ENCODE results near the gene DDAH2. TPM values are rescaled to one million over a fixed set of nuclear protein-coding genes. Genes with fewer than 3 reads are reported as not detected.
A peak's percentile ranks its signal among the peaks of the same experiment; 100 is the strongest.

The DDAH2 gene
- total and polyA plus RNA-seq, 7 donors = 86.7 to 340 (median 137) TPM

DNA sequence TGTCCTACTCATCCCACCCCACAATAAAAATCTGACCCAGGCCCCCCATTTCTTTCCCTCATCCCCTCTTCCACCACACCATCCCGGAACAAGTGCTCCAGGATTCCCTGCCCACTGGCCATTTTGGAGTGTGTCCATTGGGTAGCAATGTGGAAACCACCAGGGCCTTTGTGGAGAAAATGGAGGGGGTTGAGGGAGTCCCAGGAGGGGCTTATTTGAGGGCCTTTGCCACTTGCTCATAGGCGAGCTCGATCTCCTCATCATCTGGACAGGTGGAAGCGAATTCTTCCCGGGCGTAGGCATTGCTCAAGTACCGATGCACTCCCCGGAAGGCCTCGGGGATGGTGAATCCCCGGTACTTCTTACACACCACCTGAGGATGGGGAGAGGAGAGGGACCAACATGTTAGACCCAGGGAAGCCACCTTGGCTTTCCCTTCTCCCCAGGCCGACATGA lies 1.6 kb upstream of the DDAH2 start:
- Histone ChIP-seq H3K4me1 (peaks cover 0 to 47% (median 39%) of the 10 kb centered on the region in 4 donors), H3K4me3 (peak overlapping the region in 2 of 4 donors; percentile 78 to 82), H3K27ac (peak overlapping the region; percentile 96 to 99 (median 98)), H3K36me3 (peaks cover 32 to 56% (median 43%) of the 10 kb centered on the region in 4 donors), H3K27me3 (no peaks in the 10 kb centered on the region), H3K9me3 (no peaks in the 10 kb centered on the region)
- intact Hi-C loops (cut with DNase I) = no loop called here
- WGBS, 2 donors = 73 to 90% methylated on average over 11 of the region's 11 CpGs
- TF ChIP-seq CTCF (IDR thresholded peaks at IDR 0.05) (no peak), POLR2A (IDR thresholded peaks at IDR 0.05) (no peak), EP300 (IDR thresholded peaks at IDR 0.05) (no peak), POLR2AphosphoS5 (IDR thresholded peaks at IDR 0.05) (no peak)
- DNase-seq = no peak

- H3K27me3 ChIP-seq = no peaks in the 10 kb centered on the region
- TF ChIP-seq CTCF (IDR thresholded peaks at IDR 0.05) = no peak
- TF ChIP-seq POLR2A (IDR thresholded peaks at IDR 0.05) = peak; percentile 5 to 25
- TF ChIP-seq POLR2AphosphoS5 (IDR thresholded peaks at IDR 0.05) = peak; percentile 76 to 89 (median 78)
- no peaks in the 10 kb centered on the region for H3K9me3 ChIP-seq
- 2 to 3% methylated on average over 46 of the region's 46 CpGs for WGBS, 2 donors
- peak overlapping the region; percentile 96 to 99 (median 98) for H3K27ac ChIP-seq
- peak; percentile 97 for DNase-seq
- intact Hi-C loops (cut with DNase I) = loop anchor here (2.0 to 5.0 kb wide), 2 partner anchors 48 to 101 kb away; partner anchors contain the start of gene LY6G5C
- peaks cover 0 to 45% (median 38%) of the 10 kb centered on the region in 4 donors for H3K4me1 ChIP-seq
- peak overlapping the region; percentile 78 to 95 (median 84) for H3K4me3 ChIP-seq
- H3K36me3 ChIP-seq = peaks cover 32 to 59% (median 43%) of the 10 kb centered on the region in 4 donors
Measured at GRCh38 chr6:31729979-31730630, 1.0 kb upstream of the DDAH2 start.

DNA sequence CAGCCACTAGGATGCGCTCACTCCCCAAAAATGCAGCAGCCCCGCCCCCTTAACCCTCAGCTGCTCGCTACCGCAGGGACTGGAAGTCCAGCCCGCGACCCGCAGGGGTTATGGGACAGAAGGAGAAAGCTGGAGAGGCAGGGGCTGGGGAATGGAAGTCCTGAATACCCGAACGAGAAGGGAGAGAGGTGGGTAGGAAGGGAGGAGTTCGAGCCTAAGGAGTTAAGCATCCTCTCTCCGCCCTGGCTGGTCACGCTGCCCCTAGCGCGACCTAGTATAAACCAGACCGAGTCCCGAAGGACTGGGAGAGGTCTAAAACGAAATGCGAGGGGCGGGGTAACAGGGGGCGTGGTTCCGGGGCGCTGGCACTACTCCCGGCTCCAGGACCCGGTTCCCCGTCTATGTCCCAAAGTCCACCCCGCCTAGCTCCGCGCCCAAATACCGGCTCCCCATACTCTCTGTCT lies 448 bp upstream of the DDAH2 start:
- H3K4me1 ChIP-seq = peaks cover 0 to 39% (median 33%) of the 10 kb centered on the region in 4 donors
- H3K27me3 ChIP-seq = no peaks in the 10 kb centered on the region
- intact Hi-C loops (cut with DNase I) = loop anchor here (2.0 to 5.0 kb wide), 2 partner anchors 47 to 101 kb away; partner anchors contain the start of gene LY6G5C
- H3K36me3 ChIP-seq = peaks cover 32 to 59% (median 43%) of the 10 kb centered on the region in 4 donors
- H3K4me3 ChIP-seq = peak overlapping the region; percentile 78 to 95 (median 84)
- WGBS, 2 donors = 0 to 1% methylated on average over 29 of the region's 29 CpGs
- H3K27ac ChIP-seq = peak overlapping the region; percentile 96 to 99 (median 98)
- DNase-seq = peak; percentile 97
- no peaks in the 10 kb centered on the region for H3K9me3 ChIP-seq
- TF ChIP-seq POLR2AphosphoS5 (IDR thresholded peaks at IDR 0.05) (peak; percentile 70 to 87 (median 72)), CTCF (IDR thresholded peaks at IDR 0.05) (peak in 1 of 4 experiments; percentile 25), POLR2A (IDR thresholded peaks at IDR 0.05) (peak; percentile 23 to 29), EP300 (IDR thresholded peaks at IDR 0.05) (no peak)

DNA sequence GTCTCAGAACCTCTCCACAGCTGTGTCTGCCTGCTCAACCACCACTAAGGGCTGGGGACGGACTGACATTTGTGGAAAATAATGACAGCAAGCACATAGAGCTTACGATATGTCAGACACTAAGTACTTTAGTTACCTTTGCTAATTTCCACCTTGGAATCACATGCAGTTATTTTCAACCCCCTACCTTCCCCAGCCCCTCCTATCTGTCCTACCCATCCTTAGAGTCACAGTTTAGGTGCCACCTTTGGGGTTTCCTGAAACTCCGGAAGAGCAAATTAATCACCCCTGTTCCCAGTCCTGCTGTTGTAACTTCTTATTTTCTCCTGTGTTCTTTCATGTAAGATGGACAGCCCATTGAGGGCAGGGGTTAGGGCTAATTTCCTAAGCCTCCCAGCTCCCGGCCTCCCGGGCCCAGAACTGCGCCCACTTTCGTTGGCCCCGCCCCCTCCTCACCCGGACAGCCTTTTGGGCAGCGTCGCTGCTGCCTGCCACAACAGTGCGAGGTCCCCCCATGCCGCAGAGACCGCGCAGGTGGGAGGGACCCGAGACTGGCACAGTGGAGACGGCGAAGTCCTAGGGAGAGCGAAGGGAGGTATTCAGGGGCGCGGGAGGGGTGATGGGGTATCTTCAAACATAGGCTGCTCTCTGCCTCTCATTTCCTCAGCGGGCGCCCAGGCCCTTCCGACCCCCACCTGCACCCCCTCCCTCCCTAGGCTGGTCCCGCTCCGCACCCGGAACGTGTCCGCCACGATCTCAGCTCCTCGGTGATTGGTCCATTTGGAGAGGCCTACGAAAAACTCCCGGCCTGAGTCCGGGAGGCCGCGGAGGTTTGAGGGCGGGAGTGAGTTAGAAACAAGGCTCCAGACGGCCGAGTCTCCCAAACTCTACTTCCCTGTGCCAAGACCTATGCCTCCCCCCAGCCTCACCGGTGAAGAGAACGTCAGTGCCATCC lies 1.1 kb downstream of the DDAH2 start:
- Histone ChIP-seq H3K4me3 (peak overlapping the region; percentile 78 to 95 (median 84)), H3K27ac (peak overlapping the region; percentile 96 to 99 (median 98)), H3K4me1 (peaks cover 0 to 24% (median 20%) of the 10 kb centered on the region in 4 donors), H3K27me3 (no peaks in the 10 kb centered on the region), H3K36me3 (peaks cover 23 to 47% (median 33%) of the 10 kb centered on the region in 4 donors), H3K9me3 (no peaks in the 10 kb centered on the region)
- peak; percentile 81 for DNase-seq
- 78 to 90% methylated on average over 41 of the region's 41 CpGs for WGBS, 2 donors
- intact Hi-C loops (cut with DNase I) = loop anchor here (1.0 to 5.0 kb wide), 3 partner anchors 25 to 103 kb away; partner anchors contain the start of genes ABHD16A and LY6G5C
- TF ChIP-seq POLR2AphosphoS5 (IDR thresholded peaks at IDR 0.05) = no peak
- no peak for TF ChIP-seq POLR2A (IDR thresholded peaks at IDR 0.05)
- TF ChIP-seq EP300 (IDR thresholded peaks at IDR 0.05) = no peak
- TF ChIP-seq CTCF (IDR thresholded peaks at IDR 0.05) = no peak

Data from sigmoid colon (tissue), 7 donors.